ENCODE results near the gene ZNF423. TPM values are rescaled to one million over a fixed set of nuclear protein-coding genes. Genes with fewer than 3 reads are reported as not detected.
A peak's percentile ranks its signal among the peaks of the same experiment; 100 is the strongest.

The ZNF423 gene
- polyA plus RNA-seq, 1 of the 3 experiments (the other 2 are of a cell fraction) = 1.2 TPM

DNA sequence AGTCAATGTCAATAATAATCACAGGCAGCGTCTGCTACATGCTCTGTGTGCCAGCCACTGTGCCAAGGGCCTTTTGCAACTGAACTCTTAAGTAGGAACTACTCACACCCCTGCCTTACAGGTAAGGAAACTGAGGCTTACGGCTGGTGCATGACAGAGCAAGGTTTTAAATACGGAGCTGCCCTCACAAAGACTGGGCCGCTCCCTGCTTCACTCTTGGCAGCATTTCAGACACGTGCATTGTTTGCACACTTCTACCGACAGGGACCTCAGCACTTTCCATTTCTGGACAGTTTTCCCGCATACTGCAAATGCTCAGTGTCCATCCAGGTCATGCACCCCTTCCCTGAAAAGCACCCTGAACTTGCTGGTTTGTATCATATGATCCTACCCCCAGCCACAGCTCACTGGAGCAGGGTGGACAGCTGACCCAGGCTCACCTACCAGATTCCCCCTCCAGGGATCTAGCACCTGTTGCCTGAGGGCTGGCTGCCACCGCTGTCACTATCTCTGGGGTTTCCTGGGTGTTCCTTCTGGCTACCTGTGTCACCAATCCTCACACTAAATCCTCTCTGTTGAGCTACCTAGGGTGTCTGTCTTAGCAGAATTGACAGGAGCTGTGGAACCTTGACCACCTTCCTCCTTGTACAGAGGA, 339.4 kb downstream of the ZNF423 start (continued):
- TF ChIP-seq USF1 (IDR thresholded peaks at IDR 0.05; ENCODE audit: borderline replicate concordance, low read depth) (no peak), IRF3 (IDR thresholded peaks at IDR 0.05; ENCODE audit: low read depth, low read length) (no peak), NFIC (IDR thresholded peaks at IDR 0.05; ENCODE audit: borderline replicate concordance) (no peak), MXI1 (IDR thresholded peaks at IDR 0.05; ENCODE audit: low read depth, low read length) (no peak)
- TF ChIP-seq, protein P1, sequence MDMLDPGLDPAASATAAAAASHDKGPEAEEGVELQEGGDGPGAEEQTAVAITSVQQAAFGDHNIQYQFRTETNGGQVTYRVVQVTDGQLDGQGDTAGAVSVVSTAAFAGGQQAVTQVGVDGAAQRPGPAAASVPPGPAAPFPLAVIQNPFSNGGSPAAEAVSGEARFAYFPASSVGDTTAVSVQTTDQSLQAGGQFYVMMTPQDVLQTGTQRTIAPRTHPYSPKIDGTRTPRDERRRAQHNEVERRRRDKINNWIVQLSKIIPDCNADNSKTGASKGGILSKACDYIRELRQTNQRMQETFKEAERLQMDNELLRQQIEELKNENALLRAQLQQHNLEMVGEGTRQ (IDR thresholded peaks at IDR 0.05; ENCODE audit: borderline replicate concordance, low read depth, low read length) = no peak

- no peak overlapping the region for H2AFZ ChIP-seq (ENCODE audit: low read depth)
- ChIA-PET CTCF (interaction anchor here (2.7 to 6.6 kb wide), 2 partner anchors 24 to 77 kb away, joined by 13 to 30 read pairs; no protein-coding TSS in a partner anchor), POLR2A (interaction anchor here (2.8 kb wide), 1 partner anchor 9 kb away, joined by 8 read pairs; no protein-coding TSS in a partner anchor)
- H3K9me2 ChIP-seq = no peaks in the 10 kb centered on the region
- H3K27ac ChIP-seq (ENCODE audit: low read depth in 2 of 2, low read length in 1 of 2) = peak overlapping the region in 1 of 2 experiments; percentile 40; a peak in 1 of 4 replicates
- no peaks in the 10 kb centered on the region for H3F3A ChIP-seq (replicated peaks; ENCODE audit: insufficient read depth)
- no peaks in the 10 kb centered on the region for H3K79me2 ChIP-seq (ENCODE audit: insufficient read depth)
- DNase-seq = no peak
- H3K4me3 ChIP-seq (ENCODE audit: low read depth in 2 of 2, low read length in 1 of 2) = no peak overlapping the region
- no peaks in the 10 kb centered on the region for H4K20me1 ChIP-seq (ENCODE audit: insufficient read depth)
- no peak overlapping the region for H3K9ac ChIP-seq
- no peaks in the 10 kb centered on the region for H3K36me3 ChIP-seq (replicated peaks in 1 of 2; ENCODE audit: control insufficient read depth in 1 of 2, insufficient read depth in 2 of 2, low read length in 1 of 2)
- no peaks in the 10 kb centered on the region for H3K9me3 ChIP-seq
- no peak overlapping the region for H3K4me2 ChIP-seq
- peaks cover 0 to 28% of the 10 kb centered on the region in 2 experiments; a peak in 1 of 4 replicates for H3K4me1 ChIP-seq (ENCODE audit: control insufficient read depth in 1 of 2, insufficient read depth in 2 of 2, low read depth in 1 of 2, low read length in 1 of 2)
- TF ChIP-seq TEAD4 (IDR thresholded peaks at IDR 0.05; ENCODE audit: borderline replicate concordance, insufficient read depth) (no peak), RAD21 (IDR thresholded peaks at IDR 0.05; ENCODE audit: low read length) (no peak), SMC3 (IDR thresholded peaks at IDR 0.05; ENCODE audit: low read depth, low read length) (no peak), RFX5 (IDR thresholded peaks at IDR 0.05; ENCODE audit: low read length) (no peak), TCF12 (IDR thresholded peaks at IDR 0.05) (no peak), RXRA (IDR thresholded peaks at IDR 0.05; ENCODE audit: borderline replicate concordance, low read depth) (no peak), IRF3 (IDR thresholded peaks at IDR 0.05; ENCODE audit: low read depth, low read length) (no peak), MXI1 (IDR thresholded peaks at IDR 0.05; ENCODE audit: low read depth, low read length) (no peak), ELF1 (IDR thresholded peaks at IDR 0.05) (no peak), TAF1 (IDR thresholded peaks at IDR 0.05; ENCODE audit: borderline replicate concordance, low read depth, low read length) (no peak)
- TF ChIP-seq, protein P2, sequence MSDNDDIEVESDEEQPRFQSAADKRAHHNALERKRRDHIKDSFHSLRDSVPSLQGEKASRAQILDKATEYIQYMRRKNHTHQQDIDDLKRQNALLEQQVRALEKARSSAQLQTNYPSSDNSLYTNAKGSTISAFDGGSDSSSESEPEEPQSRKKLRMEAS (IDR thresholded peaks at IDR 0.05; ENCODE audit: low read depth) = no peak
- TF ChIP-seq, protein P1 (IDR thresholded peaks at IDR 0.05; ENCODE audit: borderline replicate concordance, low read depth, low read length) = no peak
- H3K27me3 ChIP-seq (ENCODE audit: insufficient read depth) = no peaks in the 10 kb centered on the region
- WGBS (ENCODE audit: low lambda C conversion rate) = 64% methylated on average over 9 of the region's 12 CpGs
Observed at GRCh38 chr16:49515861-49516260, 340.1 kb downstream of the ZNF423 start.
